Neural crest cell (in vitro differentiated cells): ENCODE measurements around the gene MYPN. TPM values are rescaled to one million over a fixed set of nuclear protein-coding genes. Genes with fewer than 3 reads are reported as not detected.

Experiments used
- DNase-seq: peaks from one replicate; pipeline ENCODE4 v3.0.0; 2021; ENCODE audit warnings: low read depth, mixed read lengths, low spot score
- H3K27ac Mint-ChIP-seq: one replicate; pipeline ENCODE4 v1.8.0; 2021; ENCODE audit warnings: mild to moderate bottlenecking, mixed read lengths; ENCODE audit not compliant: unreplicated experiment
- H3K27me3 Mint-ChIP-seq: 2 replicates; pipeline ENCODE4 v1.8.0; 2021; ENCODE audit warnings: low read depth, mild to moderate bottlenecking, mixed read lengths
- H3K36me3 Mint-ChIP-seq: 2 replicates; pipeline ENCODE4 v1.8.0; 2021; ENCODE audit warnings: low read depth, mild to moderate bottlenecking, mixed read lengths
- H3K4me1 Mint-ChIP-seq: 2 replicates; pipeline ENCODE4 v1.8.0; 2021; ENCODE audit warnings: mixed read lengths
- H3K4me3 Mint-ChIP-seq: one replicate; pipeline ENCODE4 v1.8.0; 2021; ENCODE audit warnings: mild to moderate bottlenecking, mixed read lengths
- H3K9me3 Mint-ChIP-seq: 2 replicates; pipeline ENCODE4 v1.8.0; 2021; ENCODE audit warnings: mixed read lengths
- total RNA-seq: library from RNA; stranded (reverse); gene quantifications from 2 replicates; pipeline ENCODE4 v1.2.1, GENCODE V29; 2021
- TF ChIP-seq, protein P1 (sequence below): fragments of 200-600 bp; sonication (generic); conservative IDR thresholded peaks from 2 replicates; pipeline ENCODE4 v1.5.0; 2021; ENCODE audit warnings: antibody characterized with exemption, mild to moderate bottlenecking

MYPN gene
- total RNA-seq, 1 donor from 2014 or later = not detected

DNA sequence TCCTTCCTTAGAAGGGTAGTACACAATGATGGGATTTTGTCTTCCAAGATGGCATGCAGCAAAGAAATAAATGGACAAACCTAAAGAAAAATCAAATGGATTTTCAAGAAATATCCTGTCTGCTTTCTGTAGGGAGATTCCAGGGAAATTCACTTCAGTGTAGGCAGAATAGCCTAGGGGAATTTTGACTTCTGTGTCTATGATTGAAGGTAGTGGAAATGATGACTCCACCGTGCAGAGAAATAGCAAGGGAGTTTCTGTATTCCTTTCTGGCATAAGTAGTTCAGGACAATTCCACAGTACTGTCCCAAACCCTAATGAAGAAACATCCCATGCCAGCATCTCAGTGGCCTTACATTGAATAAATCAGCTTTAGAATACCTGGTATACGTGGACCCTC, 113.1 kb downstream of the MYPN start:
- TF ChIP-seq, protein P1, sequence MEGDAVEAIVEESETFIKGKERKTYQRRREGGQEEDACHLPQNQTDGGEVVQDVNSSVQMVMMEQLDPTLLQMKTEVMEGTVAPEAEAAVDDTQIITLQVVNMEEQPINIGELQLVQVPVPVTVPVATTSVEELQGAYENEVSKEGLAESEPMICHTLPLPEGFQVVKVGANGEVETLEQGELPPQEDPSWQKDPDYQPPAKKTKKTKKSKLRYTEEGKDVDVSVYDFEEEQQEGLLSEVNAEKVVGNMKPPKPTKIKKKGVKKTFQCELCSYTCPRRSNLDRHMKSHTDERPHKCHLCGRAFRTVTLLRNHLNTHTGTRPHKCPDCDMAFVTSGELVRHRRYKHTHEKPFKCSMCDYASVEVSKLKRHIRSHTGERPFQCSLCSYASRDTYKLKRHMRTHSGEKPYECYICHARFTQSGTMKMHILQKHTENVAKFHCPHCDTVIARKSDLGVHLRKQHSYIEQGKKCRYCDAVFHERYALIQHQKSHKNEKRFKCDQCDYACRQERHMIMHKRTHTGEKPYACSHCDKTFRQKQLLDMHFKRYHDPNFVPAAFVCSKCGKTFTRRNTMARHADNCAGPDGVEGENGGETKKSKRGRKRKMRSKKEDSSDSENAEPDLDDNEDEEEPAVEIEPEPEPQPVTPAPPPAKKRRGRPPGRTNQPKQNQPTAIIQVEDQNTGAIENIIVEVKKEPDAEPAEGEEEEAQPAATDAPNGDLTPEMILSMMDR = no peak
- Mint-ChIP-seq H3K36me3 (no peaks in the 10 kb centered on the region), H3K9me3 (no peaks in the 10 kb centered on the region), H3K4me3 (no peak overlapping the region), H3K27ac (no peak overlapping the region), H3K27me3 (no peaks in the 10 kb centered on the region), H3K4me1 (no peaks in the 10 kb centered on the region)
- no peak for DNase-seq

DNA sequence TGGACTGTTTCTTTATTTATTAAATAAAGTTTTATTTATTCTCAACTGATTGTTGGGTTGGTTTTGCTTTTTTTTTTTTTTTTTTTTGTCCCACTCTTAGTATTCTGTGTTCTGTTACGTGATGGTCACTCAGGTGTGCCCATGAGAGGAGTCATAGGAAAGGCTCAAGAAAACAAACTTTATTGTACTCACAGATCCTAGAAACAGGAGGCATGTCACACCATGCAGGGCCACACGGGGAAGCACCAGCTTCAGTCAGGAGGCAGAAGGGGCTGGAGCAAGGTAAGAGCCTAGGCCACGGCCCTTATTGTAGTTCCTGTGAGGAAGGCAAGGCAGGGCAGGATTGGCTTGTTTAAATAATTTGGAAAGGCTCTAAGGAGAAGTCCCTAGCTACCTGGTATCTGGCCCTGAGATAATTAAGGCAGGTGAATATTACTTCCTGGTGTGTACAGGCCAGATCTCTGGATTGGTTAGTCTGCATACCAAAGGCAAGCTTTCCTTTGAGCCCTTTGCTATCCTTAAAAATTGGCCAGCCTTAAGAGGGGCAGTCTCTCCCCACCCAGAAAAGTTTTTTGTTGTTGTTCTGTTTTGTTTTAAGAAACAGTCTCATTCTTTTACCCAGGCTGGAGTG, 114.4 kb downstream of the MYPN start:
- Mint-ChIP-seq H3K27me3 (no peaks in the 10 kb centered on the region), H3K4me3 (no peak overlapping the region), H3K27ac (no peak overlapping the region), H3K36me3 (no peaks in the 10 kb centered on the region), H3K4me1 (no peaks in the 10 kb centered on the region), H3K9me3 (no peaks in the 10 kb centered on the region)
- TF ChIP-seq, protein P1 = no peak
- no peak for DNase-seq

DNA sequence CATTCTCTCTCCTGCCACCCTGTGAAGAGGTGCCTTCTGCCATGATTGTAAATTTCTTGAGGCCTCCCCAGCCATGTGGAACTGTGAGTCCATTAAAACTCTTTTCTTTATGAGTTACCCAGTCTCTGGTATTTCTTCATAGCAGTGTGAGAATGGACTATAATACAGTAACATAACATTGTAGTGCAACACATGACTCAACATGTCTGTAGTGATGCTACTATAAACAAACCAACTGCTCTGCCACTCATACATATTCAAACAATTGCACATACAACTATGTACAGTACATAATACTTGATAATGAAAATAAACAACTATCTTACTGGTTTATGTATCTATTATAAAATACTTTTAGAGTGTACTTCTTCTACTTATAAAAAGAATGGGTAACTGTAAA, 115.5 kb downstream of the MYPN start:
- Mint-ChIP-seq H3K36me3 (no peaks in the 10 kb centered on the region), H3K27ac (no peak overlapping the region), H3K4me1 (no peaks in the 10 kb centered on the region), H3K4me3 (no peak overlapping the region), H3K27me3 (no peaks in the 10 kb centered on the region), H3K9me3 (no peaks in the 10 kb centered on the region)
- TF ChIP-seq, protein P1 = no peak
- DNase-seq = no peak

DNA sequence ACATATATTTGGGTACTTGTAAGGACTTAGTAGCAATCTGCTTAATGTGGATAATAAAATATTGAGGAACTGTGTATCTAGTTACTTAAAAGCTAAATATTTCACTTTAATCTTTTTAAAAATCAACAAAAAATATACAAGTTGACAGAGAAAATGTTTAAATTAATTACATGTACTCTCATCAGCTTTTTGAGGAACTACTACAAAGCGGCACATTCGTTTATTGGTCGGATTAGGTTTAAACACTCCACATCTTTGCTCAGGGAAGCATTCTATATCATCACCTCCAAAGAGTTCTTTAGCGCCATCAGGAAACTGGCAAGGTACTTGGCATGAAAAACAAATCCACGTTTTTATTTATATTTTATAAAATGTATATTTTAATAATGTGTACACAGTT, 121.0 kb downstream of the MYPN start:
- no peak for DNase-seq
- no peaks in the 10 kb centered on the region for H3K9me3 Mint-ChIP-seq
- H3K27ac Mint-ChIP-seq = no peak overlapping the region
- TF ChIP-seq, protein P1 = no peak
- H3K4me3 Mint-ChIP-seq = peak overlapping the region; percentile 51
- no peaks in the 10 kb centered on the region for H3K36me3 Mint-ChIP-seq
- peaks cover 23% of the 10 kb centered on the region for H3K27me3 Mint-ChIP-seq
- peaks cover 17% of the 10 kb centered on the region for H3K4me1 Mint-ChIP-seq

DNA sequence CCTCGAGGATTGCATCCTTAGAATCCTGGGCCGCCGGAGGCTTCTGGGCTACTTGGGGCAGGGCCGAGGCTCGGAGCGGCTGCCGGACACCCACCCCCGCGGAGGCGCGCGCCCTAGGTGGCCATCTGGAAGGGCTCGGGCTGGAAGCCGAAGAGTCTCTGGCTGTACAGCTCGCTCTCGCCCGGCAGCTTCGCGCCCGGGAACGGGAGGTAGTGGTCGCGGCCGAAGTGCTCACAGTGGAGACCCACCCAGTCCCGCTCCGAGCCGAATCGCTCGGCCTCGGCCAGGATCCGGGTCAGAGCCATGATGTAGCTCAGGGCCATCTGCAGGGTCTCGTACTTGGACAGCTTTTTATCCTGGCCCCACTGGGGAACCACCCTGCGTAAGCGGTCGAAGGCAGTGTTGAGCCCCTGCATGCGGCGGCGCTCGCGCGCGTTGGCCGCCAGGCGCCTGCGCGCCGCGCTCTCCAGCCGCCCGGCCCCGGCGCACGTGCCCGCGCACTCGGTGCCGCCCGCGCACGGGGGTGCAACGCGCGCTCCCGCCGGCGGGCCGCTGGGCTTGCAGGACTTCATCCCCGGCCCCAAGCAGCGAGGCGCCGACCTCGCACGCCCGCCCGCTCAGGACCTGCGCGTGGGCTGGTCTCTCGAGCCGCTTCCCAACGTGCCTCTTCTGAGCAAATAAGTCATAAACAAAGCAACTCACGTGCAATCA, 122.0 kb downstream of the MYPN start:
- peak; percentile 70 for DNase-seq
- peaks cover 23% of the 10 kb centered on the region for H3K27me3 Mint-ChIP-seq
- peaks cover 17% of the 10 kb centered on the region for H3K4me1 Mint-ChIP-seq
- H3K36me3 Mint-ChIP-seq = no peaks in the 10 kb centered on the region
- TF ChIP-seq, protein P1 = peak; percentile 35
- peak overlapping the region; percentile 91 for H3K4me3 Mint-ChIP-seq
- peak overlapping the region; percentile 98 for H3K27ac Mint-ChIP-seq
- no peaks in the 10 kb centered on the region for H3K9me3 Mint-ChIP-seq
